ENCODE measurements around the gene ALDH4A1.
"Not testable (repeated sequence)": the region's sequence is repeated elsewhere in the genome, so short reads cannot be mapped to it uniquely, and the experiment has no call there.

ALDH4A1 gene

DNA sequence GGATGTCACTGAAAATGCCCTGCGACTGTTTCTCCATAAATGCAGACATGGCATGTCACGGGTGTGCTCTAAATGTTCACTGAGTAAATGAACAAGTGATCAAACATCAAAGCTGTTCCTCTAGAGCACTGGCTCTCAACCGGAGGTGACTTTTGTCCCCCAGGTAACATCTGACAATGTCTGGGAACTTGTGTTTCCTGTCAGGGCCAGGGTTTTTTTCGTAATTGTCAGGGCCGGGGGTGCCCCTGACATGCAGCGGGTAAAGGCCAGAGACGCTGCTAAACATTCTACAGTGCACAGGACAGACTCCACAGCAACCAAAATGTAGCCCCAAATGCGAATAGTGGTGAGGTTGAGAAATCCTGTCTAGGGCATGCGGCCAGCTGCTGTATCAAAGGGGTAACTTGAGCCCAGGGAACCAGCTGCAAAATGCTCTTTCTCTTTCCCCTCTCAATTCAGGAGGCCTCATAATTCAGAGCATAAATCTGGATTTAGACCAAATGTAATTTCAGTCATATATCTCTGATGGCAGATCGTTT lies 2.0 kb downstream of the ALDH4A1 start:
- H3K4me3 ChIP-seq (ENCODE audit: low read length) = no peak overlapping the region
- no peaks in the 10 kb centered on the region for H3K9me3 ChIP-seq (ENCODE audit: control insufficient read depth, low read length)
- no peaks in the 10 kb centered on the region for H3K36me3 ChIP-seq (ENCODE audit: control insufficient read depth, insufficient read depth, low read length)
- no peaks in the 10 kb centered on the region for H3K27me3 ChIP-seq (ENCODE audit: control insufficient read depth, insufficient read depth, low read length)
- H3K9ac ChIP-seq (ENCODE audit: low read length) = no peak overlapping the region
- H3K4me1 ChIP-seq (ENCODE audit: control insufficient read depth, insufficient read depth, low read length) = peaks cover 24% of the 10 kb centered on the region

DNA sequence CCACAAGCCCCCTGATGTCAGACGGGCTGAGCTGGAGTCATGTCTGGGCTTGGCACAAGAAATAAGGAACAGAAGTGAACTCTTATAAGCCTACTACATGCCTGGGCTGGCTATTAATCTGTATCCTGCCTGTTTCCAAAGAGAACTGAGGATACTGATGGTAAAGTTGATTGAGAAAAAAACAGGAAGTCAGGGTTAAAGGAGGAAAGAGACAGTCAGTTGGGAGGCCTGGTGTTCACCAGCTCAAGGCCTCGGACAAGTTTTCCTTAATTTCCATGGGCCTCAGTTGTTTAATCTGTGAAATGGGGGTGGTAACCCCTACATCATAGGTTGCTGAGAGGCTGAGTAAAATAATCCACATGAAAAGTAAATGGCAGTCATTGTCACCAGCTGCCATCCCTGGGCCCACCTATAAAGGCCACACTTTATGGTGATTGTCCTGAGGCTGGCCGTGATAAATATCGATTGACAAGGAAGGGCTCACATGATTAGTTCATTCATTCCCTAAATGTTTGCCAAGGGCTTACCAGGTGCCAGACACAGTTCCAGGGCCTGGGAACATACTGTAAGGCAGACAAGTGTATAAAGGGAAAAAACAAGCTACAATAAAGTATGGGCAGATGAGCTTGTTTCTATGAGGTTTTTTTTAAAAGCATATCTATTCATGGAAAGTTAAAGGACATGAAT lies 2.8 kb downstream of the ALDH4A1 start:
- H3K9ac ChIP-seq (ENCODE audit: low read length) = no peak overlapping the region
- no peak overlapping the region for H3K4me3 ChIP-seq (ENCODE audit: low read length)
- no peaks in the 10 kb centered on the region for H3K27me3 ChIP-seq (ENCODE audit: control insufficient read depth, insufficient read depth, low read length)
- H3K9me3 ChIP-seq (ENCODE audit: control insufficient read depth, low read length) = no peaks in the 10 kb centered on the region
- H3K36me3 ChIP-seq (ENCODE audit: control insufficient read depth, insufficient read depth, low read length) = no peaks in the 10 kb centered on the region
- peaks cover 27% of the 10 kb centered on the region for H3K4me1 ChIP-seq (ENCODE audit: control insufficient read depth, insufficient read depth, low read length)

DNA sequence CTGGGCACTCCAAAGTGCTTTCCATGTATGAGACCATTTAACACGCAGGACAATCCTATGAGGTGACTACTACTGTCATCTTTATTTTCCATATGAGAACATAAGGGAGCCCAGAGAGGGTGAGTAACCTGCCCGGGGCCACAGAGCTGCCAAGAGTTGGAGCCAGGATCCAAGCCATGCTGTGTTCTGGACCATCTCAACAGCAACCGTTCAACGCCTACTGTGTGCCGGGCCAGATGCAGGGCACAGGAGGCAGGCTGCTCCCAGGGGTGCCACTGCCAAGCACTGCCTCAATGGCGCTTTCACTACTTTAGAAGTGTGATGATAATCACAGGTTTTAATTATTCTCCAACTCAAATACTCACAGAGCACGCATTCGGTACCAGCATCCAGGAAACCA lies 3.8 kb downstream of the ALDH4A1 start:
- peaks cover 28% of the 10 kb centered on the region for H3K4me1 ChIP-seq (ENCODE audit: control insufficient read depth, insufficient read depth, low read length)
- no peak overlapping the region for H3K9ac ChIP-seq (ENCODE audit: low read length)
- no peaks in the 10 kb centered on the region for H3K9me3 ChIP-seq (ENCODE audit: control insufficient read depth, low read length)
- no peaks in the 10 kb centered on the region for H3K27me3 ChIP-seq (ENCODE audit: control insufficient read depth, insufficient read depth, low read length)
- H3K4me3 ChIP-seq (ENCODE audit: low read length) = no peak overlapping the region
- H3K36me3 ChIP-seq (ENCODE audit: control insufficient read depth, insufficient read depth, low read length) = no peaks in the 10 kb centered on the region

DNA sequence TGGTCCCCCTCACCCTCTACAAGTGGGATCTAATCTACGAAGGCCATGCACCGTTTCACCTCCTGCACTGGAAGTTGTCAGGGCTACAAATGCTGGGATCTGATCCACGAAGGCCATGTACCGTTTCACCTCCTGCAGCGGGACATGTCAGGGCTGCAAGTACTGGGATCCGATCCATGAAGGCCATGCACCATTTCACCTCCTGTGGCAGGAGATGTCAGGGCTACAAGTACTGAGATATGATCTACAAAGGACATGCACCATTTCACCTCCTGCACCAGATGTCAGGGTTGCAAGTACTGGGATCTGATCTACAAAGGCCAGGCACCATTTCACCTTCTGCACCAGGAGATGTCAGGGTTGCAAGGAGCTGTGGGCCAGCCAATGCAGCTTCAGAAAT lies 7.0 kb downstream of the ALDH4A1 start:
- H3K36me3 ChIP-seq (ENCODE audit: control insufficient read depth, insufficient read depth, low read length) = no peaks in the 10 kb centered on the region
- no peaks in the 10 kb centered on the region for H3K9me3 ChIP-seq (ENCODE audit: control insufficient read depth, low read length)
- H3K9ac ChIP-seq (ENCODE audit: low read length) = no peak overlapping the region
- peaks cover 13% of the 10 kb centered on the region for H3K4me1 ChIP-seq (ENCODE audit: control insufficient read depth, insufficient read depth, low read length)
- H3K4me3 ChIP-seq (ENCODE audit: low read length) = no peak overlapping the region
- H3K27me3 ChIP-seq (ENCODE audit: control insufficient read depth, insufficient read depth, low read length) = no peaks in the 10 kb centered on the region

DNA sequence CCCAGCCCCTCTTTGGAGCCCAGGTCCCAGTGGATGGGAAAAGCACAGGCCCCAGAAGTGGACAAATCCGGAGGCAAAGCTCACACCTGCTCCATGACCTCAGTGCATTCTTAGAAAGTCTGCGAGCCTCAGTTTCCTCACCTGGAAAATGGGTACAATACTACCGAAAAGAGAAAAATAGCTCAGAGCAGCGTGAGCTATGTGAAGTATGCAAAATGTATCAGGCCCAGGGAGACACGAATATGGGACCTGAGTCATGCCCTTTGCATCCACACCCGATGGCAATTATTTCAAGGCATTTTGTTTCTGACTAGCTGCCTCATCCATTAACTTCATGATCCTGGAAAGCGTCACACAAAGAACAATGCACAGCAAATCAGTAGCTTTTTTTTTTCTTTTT lies 9.2 kb downstream of the ALDH4A1 start:
- no peaks in the 10 kb centered on the region for H3K36me3 ChIP-seq (ENCODE audit: control insufficient read depth, insufficient read depth, low read length)
- no peak overlapping the region for H3K4me3 ChIP-seq (ENCODE audit: low read length)
- no peaks in the 10 kb centered on the region for H3K9me3 ChIP-seq (ENCODE audit: control insufficient read depth, low read length)

DNA sequence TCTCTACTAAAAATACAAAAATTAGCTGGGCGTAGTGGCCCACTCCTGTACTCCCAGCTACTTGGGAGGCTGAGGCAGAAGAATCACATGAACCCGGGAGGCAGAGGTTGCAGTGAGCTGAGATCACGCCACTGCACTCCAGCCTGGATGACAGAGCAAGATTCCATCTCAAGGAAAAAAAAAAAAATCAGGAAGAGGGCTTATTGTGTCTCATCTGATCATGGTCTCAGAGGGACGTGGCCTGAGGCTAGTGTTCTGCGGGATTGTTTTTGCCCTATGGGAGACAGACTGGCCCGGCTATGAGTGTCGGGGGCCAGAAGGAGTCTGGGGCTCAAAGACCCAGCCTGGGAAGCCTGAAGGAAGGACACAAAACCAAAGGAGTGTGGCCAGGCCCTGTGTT lies 10.5 kb downstream of the ALDH4A1 start:
- H3K4me3 ChIP-seq (ENCODE audit: low read length); H3K36me3 ChIP-seq (ENCODE audit: control insufficient read depth, insufficient read depth, low read length); H3K9ac ChIP-seq (ENCODE audit: low read length); H3K9me3 ChIP-seq (ENCODE audit: control insufficient read depth, low read length); H3K27me3 ChIP-seq (ENCODE audit: control insufficient read depth, insufficient read depth, low read length): not testable (repeated sequence)
- peaks cover 12% of the 10 kb centered on the region for H3K4me1 ChIP-seq (ENCODE audit: control insufficient read depth, insufficient read depth, low read length)

More for the DNA sequence above, 9.2 kb downstream of the ALDH4A1 start:
- H3K27me3 ChIP-seq (ENCODE audit: control insufficient read depth, insufficient read depth, low read length) = no peaks in the 10 kb centered on the region
- H3K4me1 ChIP-seq (ENCODE audit: control insufficient read depth, insufficient read depth, low read length) = peaks cover 13% of the 10 kb centered on the region
- H3K9ac ChIP-seq (ENCODE audit: low read length) = no peak overlapping the region

DNA sequence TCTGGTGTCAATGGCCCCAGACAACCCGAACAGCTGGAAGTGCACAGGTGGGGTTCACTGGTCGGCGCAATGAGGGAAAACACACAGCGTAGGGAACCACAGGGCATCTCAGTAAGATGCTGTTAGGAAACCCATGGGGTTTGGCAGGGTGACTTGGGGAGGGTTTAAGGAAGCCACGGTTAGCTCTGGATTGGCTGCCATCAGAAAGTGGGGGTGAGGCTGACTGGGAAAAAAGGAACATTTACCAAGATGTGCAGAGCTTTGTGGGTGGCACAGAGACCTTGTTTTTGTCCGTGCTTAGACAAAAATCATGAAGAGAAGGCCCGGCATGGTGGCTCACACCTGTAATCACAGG lies 11.0 kb downstream of the ALDH4A1 start:
- Histone ChIP-seq H3K9me3 (ENCODE audit: control insufficient read depth, low read length) (no peaks in the 10 kb centered on the region), H3K9ac (ENCODE audit: low read length) (no peak overlapping the region), H3K4me1 (ENCODE audit: control insufficient read depth, insufficient read depth, low read length) (peaks cover 8% of the 10 kb centered on the region)

DNA sequence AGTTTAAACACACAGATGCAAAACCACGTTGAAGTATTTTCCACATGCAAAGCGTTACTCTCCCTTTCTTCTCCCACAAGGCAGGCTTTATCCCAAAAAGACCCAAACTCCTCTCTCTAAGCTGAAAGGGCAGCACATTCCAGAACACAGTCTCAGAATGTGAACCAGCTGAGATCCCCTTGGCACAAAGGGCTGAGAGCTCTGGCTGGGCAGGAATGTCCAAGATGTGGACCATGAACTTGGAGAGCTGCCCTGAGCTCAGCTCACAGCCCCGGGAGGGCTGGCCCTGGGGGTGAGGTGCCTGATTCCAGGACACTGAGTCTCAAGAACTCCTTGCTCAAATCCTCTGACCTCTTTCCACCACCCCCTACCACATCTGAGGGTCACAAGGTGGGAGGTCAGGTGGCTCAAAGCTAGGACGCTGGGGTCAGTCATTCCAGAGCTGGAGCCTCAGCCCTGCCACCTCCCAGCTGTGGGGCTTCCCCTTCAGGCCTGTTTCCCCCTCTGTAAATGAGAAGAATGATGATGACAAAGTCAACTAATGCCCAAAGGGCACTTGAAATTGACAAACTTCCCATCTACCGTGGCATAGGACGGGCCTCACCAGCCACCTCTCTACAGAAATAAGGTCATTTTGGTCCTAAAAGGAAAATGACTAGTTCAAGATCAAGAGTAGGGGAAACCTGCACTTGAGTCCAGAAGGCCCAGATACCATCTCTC lies 11.5 kb downstream of the ALDH4A1 start:
- Histone ChIP-seq H3K4me1 (ENCODE audit: control insufficient read depth, insufficient read depth, low read length) (peaks cover 5% of the 10 kb centered on the region), H3K27me3 (ENCODE audit: control insufficient read depth, insufficient read depth, low read length) (no peaks in the 10 kb centered on the region), H3K9ac (ENCODE audit: low read length) (no peak overlapping the region), H3K4me3 (ENCODE audit: low read length) (no peak overlapping the region), H3K9me3 (ENCODE audit: control insufficient read depth, low read length) (no peaks in the 10 kb centered on the region), H3K36me3 (ENCODE audit: control insufficient read depth, insufficient read depth, low read length) (no peaks in the 10 kb centered on the region)

More for the DNA sequence above, 11.0 kb downstream of the ALDH4A1 start:
- Histone ChIP-seq H3K4me3 (ENCODE audit: low read length) (no peak overlapping the region), H3K36me3 (ENCODE audit: control insufficient read depth, insufficient read depth, low read length) (no peaks in the 10 kb centered on the region), H3K27me3 (ENCODE audit: control insufficient read depth, insufficient read depth, low read length) (no peaks in the 10 kb centered on the region)

DNA sequence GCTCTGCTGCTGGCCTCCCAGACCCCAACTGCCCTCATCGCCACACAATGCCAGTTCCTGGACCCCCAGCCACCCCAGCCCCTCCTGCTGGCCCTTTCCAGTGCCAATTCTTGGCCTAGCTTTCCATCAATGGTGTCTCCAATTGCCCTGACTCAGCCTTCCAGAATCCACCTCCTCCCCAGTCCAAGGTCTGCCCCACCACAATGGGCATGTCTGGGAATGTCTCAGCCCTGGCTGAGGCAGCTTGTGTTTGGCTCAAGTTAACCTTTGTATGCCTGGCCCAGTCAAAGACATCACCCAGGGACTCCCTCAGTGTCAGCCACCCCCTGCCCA lies 16.4 kb downstream of the ALDH4A1 start:
- H3K4me3 ChIP-seq (ENCODE audit: low read length) = no peak overlapping the region
- no peak overlapping the region for H3K9ac ChIP-seq (ENCODE audit: low read length)
- no peaks in the 10 kb centered on the region for H3K4me1 ChIP-seq (ENCODE audit: control insufficient read depth, insufficient read depth, low read length)

DNA sequence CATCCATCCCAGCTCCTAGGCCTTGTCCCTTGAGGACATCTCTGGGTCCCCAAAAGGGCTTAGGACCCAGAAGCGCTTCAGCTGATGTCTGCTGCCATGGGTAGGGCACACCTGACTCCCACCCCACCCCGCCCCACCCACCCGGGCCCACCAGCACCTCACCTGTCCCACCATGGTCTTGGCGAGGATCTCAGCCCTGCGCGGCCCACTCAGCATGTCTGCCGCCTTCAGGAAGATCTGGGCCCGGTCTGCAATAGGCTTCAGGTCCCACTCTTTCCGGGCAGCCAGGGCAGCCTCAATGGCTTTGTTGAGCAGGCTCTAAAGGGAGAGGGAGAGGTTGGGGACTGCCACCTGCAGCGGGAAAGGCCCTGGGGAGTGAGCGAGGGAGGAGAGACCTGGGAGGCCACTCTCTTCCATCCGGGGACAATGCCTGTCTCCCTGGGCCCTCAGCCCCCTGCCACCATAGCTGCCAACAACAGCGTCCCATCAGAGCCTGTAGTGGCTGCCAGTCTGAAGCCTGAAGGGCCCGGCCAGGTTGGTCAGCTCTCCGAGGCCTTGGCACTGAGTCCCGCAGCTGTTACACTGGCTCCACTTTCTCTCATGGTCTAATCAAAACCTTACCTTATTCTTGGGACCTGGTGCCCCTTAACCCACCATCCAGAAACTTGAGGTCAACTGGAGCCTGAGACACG lies 16.9 kb downstream of the ALDH4A1 start:
- no peak overlapping the region for H3K4me3 ChIP-seq (ENCODE audit: low read length)
- H3K9ac ChIP-seq (ENCODE audit: low read length) = no peak overlapping the region
- H3K36me3 ChIP-seq (ENCODE audit: control insufficient read depth, insufficient read depth, low read length) = no peaks in the 10 kb centered on the region
- no peaks in the 10 kb centered on the region for H3K27me3 ChIP-seq (ENCODE audit: control insufficient read depth, insufficient read depth, low read length)
- H3K9me3 ChIP-seq (ENCODE audit: control insufficient read depth, low read length) = no peaks in the 10 kb centered on the region
- no peaks in the 10 kb centered on the region for H3K4me1 ChIP-seq (ENCODE audit: control insufficient read depth, insufficient read depth, low read length)

More for the DNA sequence above, 16.4 kb downstream of the ALDH4A1 start:
- H3K9me3 ChIP-seq (ENCODE audit: control insufficient read depth, low read length) = no peaks in the 10 kb centered on the region
- H3K36me3 ChIP-seq (ENCODE audit: control insufficient read depth, insufficient read depth, low read length) = no peaks in the 10 kb centered on the region
- H3K27me3 ChIP-seq (ENCODE audit: control insufficient read depth, insufficient read depth, low read length) = no peaks in the 10 kb centered on the region

DNA sequence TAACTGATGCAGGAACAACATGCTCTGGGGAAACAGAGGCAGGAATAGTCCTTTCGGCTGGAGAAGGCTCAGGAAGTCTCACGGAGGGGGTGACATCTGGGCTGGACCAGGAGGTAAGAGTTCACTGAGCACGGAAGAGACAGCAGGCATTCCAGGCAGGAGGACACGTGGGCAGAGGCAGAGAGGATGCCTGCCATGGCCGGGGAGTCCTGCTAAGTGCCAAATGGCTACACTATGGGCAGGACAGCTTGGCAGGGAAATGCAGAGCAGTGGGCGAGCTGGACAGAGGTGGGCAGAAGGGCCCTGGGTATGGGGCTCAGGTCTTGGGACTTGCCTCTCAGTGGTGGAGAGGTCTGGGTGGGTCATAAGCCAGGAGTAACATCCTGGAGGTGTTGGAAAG lies 17.6 kb downstream of the ALDH4A1 start:
- H3K9ac ChIP-seq (ENCODE audit: low read length) = no peak overlapping the region
- H3K4me3 ChIP-seq (ENCODE audit: low read length) = no peak overlapping the region
- no peaks in the 10 kb centered on the region for H3K27me3 ChIP-seq (ENCODE audit: control insufficient read depth, insufficient read depth, low read length)
- H3K9me3 ChIP-seq (ENCODE audit: control insufficient read depth, low read length) = no peaks in the 10 kb centered on the region
- H3K36me3 ChIP-seq (ENCODE audit: control insufficient read depth, insufficient read depth, low read length) = no peaks in the 10 kb centered on the region
- H3K4me1 ChIP-seq (ENCODE audit: control insufficient read depth, insufficient read depth, low read length) = no peaks in the 10 kb centered on the region

DNA sequence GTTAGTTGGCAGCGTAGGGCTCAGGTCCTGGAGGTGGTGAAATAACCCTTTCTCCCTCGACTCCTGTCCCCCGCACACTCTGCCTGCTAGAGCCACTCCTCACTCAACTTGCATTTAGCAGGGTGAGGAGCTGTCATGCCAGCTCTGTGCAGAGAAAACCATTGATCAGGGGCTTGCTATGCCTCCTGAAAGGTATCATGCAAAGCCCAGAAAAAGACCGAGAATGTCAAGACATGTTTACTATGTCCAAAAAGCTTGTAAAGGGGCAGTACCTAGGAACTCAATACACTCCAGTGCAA lies 18.0 kb downstream of the ALDH4A1 start:
- Histone ChIP-seq H3K27me3 (ENCODE audit: control insufficient read depth, insufficient read depth, low read length) (no peaks in the 10 kb centered on the region), H3K9me3 (ENCODE audit: control insufficient read depth, low read length) (no peaks in the 10 kb centered on the region), H3K9ac (ENCODE audit: low read length) (no peak overlapping the region), H3K36me3 (ENCODE audit: control insufficient read depth, insufficient read depth, low read length) (no peaks in the 10 kb centered on the region), H3K4me1 (ENCODE audit: control insufficient read depth, insufficient read depth, low read length) (no peaks in the 10 kb centered on the region), H3K4me3 (ENCODE audit: low read length) (no peak overlapping the region)

Measured in mucosa of stomach (tissue), 1 donor.